Kidney capillary endothelial cell (primary cell): ENCODE data around the gene BAMBI.

Source experiments
- DNase-seq: peaks from one replicate; pipeline ENCODE4 v3.0.0-alpha.2; 2018; ENCODE audit warnings: low spot score

BAMBI gene

DNA sequence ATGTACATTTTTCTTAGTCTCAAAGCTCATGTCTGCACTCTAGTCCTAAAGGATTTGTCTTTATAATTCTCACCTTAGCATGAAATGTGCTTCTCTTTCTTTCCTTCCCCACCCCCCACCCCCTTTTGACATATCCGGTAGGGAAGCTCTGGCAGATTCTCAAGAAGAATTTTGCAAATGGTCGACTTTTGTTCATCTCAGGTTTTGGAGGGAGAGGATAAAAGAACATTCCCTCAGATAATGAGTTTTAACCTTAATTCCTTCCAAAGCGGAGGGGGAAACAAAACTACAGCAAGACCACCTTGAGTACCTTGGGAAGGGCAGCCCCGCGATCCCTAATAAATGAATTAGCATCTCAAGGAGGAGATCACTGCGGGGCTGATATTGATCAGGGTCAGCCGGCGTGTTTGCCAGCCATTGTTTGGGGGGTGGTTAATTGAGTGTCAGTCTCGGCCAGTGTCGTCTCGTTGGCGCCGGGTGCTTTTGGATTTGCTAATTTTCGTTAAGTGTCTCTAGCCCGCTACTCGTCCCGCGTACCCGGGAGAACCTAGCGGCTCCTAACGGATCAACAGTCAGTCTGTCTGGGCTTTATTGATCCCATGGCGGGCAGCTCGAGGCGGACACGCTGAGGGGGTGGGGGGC is 874 bp upstream of the BAMBI start:
- DNase-seq: no peak

DNA sequence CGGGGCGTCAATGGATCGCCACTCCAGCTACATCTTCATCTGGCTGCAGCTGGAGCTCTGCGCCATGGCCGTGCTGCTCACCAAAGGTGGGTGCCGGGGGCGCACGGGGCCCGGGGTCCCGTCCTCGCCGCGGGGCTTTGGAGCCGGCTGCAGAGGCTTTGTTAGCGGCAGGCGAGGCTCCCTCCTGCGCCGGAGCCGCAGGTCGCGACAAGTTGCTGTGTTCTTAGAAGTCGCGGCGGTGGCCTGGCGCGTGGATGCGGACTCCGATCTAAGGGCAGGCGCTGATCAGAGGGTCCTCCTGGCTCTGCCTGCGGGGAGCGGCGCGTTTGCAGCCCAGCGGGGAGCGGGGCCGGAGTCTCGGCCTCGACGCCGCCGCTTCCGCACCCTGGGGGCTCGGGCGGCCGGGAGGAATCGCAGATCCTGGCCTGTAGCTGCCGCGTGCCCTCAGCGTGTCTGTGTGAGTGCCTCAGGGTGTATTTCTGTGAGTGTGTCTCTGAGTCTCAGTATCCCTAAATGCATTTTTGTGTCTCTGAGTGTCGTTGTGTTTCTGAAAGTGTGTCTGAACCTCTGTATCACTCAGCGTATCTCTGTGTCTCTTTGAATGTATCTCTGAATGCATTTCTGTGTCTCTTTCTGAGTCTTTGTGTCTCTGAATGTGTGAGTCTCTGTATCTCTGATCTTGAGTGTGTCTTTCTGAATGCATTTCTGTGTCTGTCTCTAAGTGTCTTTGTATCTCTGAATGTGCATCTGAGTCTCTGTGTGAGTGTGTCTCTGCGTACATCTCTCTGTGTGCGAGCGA is 766 bp downstream of the BAMBI start:
- peak; percentile 36 for DNase-seq

DNA sequence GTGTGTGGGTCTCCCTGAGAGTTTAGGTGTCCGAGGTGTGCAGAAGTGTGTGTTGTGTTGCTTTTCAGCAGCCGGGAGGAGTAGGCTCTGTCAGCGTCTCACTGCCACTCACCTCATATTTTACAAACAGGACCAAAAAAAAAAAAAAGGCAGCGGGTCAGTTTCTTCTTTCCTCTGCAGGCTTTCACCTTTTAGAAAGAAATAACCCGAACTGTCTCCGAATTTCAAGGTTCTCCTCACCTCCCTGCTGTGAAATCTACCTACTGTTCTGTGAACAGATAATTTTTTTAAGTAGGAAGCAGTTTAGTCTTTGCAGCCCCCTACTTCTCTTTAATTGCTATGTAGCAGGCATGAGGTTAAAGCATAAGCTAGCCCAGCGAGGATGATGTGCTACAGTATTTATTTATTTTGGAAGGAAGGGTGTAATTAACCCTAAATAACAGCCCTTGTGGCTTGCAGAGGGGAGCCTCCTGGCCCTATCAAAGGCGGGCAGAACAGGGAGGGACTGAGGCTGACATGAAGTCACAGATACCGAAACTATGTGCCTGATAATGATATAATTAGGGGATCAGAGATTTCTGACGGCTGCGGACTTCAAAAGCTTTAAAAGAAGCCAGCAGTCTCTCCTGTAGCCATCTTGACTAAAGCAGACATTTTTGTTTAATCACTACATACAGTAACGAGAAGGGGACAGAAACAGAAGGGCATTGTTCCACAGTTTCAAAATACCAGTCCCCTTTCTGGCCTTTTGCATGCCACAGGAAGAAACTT is 1.6 kb downstream of the BAMBI start:
- peak; percentile 24 for DNase-seq

DNA sequence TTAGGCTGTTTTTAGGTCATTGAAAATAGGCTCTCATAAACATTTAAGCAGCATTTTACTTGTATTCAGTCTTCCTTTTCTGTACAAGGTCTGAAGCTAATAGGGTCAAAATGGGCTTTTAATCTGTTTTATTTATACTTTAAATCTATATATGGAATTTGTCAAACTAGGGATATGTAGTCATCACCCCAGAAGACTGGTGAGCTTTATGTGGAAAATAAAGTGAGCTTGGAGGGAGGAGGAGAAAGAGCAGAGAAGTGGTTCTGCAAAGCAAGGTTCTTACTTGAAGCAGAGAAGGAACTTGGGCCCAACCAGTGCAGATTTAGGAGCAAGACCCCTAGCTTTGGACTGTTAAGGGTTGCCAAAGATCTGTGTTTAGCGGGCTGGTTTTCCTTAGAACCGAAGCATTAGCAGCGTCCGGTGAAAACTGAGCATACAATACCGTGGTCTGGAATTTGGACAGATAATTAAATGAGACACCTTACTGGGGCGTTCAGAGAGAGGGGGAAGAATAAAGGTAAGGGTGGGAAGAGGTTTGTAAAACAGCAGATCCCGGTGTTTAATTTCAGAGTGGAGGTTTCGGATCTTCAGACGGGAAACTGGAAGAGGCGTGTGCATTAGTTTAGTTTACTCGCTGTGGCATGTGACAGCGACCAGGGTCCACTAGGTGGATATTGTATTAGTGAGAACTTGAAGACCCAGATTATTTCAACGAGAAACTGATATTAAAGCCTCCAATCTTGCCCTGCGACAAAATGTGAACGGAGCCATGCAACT is 2.4 kb downstream of the BAMBI start:
- peak; percentile 42 for DNase-seq

DNA sequence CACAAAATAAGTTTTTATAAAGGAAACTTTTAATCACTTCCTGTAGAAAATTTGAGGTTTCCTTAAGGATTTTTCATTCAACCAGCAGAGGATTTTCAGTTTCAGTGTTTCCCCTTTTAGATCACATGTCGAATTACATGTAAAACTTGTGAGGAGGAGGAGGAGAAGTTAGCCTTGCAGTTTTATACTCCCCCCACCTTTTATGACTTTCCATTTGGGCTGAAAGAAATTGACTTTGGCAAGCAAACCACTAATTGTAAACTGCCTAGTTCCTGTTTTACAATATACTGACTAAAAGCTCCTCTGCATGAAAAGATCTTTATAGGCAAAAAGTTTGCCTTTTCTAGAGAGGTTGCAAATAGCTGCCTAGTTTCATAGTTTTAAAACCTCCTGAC is 3.0 kb downstream of the BAMBI start:
- no peak for DNase-seq

DNA sequence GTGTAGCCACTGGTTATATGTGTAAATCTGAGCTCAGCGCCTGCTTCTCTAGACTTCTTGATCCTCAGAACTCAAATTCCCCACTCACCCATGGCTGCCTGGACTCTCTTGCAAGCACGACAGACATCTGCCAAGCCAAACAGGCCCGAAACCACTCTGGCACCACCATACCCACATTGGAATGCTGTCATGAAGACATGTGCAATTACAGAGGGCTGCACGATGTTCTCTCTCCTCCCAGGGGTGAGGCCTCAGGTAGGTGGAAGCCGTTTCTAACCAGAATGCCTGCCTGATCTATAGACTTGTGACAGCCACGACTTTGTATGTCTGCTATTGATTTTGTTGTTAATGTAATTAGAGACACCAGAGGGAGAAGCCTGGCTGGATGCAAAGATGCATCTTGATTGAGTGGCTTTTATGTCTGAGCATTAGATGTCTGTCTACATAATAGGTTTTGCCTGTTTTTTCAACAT is 4.0 kb downstream of the BAMBI start:
- DNase-seq: no peak

DNA sequence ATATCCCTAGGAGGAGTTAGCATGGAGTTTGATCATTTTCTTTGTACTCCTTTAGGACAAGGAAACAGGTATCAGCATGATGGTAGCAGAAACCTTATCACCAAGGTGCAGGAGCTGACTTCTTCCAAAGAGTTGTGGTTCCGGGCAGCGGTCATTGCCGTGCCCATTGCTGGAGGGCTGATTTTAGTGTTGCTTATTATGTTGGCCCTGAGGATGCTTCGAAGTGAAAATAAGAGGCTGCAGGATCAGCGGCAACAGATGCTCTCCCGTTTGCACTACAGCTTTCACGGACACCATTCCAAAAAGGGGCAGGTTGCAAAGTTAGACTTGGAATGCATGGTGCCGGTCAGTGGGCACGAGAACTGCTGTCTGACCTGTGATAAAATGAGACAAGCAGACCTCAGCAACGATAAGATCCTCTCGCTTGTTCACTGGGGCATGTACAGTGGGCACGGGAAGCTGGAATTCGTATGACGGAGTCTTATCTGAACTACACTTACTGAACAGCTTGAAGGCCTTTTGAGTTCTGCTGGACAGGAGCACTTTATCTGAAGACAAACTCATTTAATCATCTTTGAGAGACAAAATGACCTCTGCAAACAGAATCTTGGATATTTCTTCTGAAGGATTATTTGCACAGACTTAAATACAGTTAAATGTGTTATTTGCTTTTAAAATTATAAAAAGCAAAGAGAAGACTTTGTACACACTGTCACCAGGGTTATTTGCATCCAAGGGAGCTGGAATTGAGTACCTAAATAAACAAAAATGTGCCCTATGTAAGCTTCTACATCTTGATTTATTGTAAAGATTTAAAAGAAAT is 4.8 kb downstream of the BAMBI start:
- DNase-seq: no peak

DNA sequence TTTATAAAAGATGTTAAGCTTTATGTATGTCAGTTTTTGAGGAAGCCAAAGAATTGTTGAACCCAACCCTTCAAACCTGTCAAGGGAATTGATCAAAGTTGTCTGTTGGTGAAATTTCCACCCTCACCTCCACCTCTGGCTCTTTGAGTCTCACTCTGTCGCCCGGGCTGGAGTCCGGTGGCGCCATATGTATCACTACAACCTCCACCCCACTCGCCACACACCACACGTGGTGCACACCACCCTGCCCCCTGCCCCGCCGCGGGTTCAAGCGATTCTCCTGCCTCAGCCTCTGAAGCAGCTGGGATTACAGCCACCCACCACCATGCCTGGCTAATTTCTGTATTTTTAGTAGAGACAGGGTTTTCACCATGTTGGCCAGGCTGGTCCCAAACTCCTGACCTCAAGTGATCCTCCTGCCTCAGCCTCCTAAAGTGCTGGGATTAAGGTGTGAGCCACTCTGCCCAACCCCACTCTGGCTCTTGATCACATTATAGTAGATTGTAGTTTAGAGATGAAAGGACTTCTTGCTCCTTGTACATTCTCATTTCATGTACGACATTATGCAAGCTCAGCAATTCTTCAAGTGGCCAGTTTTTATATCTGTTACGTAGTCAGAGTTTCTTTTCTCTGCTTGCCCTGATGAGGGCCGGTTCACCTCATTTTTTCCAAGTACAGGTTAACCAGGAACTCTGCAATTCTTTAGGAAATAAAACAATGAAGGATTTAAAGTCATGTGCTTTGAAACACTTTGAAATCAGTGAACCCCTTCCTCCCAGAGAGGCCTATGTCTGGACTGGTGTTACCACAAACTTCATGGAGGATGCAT is 7.0 kb downstream of the BAMBI start:
- no peak for DNase-seq

DNA sequence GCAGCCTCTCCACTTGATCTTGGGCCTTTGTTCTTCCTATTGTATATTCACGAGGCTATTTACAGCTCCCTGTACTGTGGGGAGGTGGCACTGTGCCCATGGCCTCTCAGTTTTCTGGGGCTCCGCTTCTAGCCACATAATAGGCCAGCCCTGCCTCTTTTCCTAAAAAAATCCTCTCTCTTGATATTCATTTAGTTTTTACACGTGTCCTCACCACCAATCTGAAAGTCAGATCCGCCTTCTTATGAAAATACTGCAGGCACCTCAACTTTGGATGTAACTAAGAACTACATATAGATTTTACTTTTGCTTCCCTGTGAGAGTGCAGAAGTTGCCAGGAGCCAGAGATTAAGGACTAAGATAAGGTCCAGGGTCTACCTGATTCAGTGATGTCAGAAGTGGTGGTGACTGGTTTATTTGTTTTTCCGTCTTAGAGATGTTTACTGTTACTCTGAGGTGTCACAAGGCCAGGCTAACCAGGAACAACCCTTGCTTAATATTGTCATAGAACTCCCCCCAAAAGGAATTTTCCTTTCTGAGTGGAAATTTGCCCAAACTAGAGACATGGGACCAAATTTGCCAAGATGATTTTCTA is 7.8 kb downstream of the BAMBI start:
- no peak for DNase-seq

DNA sequence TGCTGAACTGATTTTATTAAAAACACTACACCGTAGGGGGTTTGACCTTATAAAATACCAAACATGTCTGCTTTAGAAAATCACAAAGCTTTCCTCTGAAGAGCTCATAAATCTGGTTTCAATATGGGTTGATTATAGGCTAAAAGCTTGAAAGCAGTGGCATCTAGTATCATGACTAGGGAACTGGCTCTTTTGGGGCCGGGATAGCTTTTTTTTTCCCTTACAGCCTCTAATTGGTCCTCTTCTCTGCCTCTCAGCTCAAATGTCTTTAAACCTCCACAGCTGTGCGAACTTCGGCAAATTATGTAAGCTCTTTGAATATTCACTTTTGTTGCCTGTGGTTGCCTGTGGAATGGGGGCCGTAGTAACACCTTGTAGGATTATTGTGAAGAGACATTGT is 8.4 kb downstream of the BAMBI start:
- DNase-seq: no peak

DNA sequence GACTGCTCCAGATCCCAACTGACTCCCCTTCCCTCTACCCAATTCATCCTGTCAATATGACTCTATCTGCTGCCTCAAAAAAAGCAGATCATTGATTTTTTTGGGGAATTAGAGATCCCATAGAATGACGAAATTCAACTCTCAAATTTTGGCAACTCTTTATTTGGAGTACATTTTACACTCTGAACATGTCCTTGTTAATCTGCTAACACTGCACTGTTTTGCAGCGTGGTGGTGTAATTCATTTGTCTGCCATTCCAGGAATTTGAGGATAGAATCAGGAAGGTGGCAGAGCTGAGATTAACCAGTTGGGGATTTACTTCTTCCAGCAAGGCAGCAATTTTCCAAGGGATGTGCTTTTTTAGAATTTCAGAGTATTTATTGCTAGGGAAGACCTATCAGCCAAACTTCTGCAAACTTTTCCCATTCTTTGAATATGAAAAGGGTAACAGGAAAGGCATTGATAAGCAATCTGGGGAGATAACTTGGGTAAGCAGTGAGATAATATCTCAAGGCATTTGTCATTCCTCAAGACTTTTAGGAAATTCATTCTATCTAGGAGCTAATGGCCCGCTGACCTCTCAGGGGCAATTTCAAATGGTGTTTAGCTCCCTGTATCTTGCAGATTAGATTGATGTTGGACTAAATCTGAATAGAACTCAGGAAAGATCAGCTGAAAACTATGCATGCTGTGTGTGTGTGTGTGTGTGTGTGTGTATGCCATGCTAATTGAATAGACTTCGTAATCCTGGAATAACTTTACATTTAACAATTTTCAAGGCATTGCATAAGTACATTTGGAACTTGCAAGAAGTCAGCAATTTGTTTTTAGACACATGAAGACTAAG is 9.7 kb downstream of the BAMBI start:
- DNase-seq: no peak

DNA sequence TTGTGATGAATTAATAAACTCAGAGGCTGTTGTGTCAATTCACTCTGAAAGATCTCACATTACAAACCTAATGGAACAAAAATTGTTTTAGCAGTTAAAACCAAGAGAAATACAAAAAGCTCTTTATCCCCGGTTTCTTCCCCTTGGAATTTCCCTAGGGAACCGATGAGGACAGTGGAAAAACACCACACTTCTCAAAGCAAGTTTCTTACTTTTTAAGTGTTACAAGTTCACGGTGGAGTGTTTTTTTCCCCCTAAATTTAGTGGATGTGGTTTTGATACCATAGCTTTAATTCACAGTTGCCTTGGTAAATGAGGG is 10.3 kb downstream of the BAMBI start:
- DNase-seq: no peak

DNA sequence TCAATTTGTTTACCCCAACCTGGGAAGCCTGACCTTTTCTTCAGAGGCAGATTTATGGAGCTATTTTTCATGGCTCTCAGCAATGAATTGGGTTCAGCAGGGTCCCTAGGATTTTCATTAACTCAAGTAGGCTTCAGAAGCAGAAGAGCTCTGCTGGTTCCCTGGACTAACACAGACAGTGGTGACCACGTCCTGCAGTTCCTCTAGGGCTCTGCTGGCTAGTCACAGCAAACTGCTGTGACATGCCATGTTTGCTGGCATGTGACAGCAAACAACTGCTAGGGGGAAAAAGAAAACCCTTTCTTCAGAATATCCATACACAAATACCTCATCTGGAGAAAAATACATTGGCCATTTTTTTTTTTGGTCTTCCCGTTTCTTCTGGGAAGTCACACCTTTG is 13.2 kb downstream of the BAMBI start:
- no peak for DNase-seq

DNA sequence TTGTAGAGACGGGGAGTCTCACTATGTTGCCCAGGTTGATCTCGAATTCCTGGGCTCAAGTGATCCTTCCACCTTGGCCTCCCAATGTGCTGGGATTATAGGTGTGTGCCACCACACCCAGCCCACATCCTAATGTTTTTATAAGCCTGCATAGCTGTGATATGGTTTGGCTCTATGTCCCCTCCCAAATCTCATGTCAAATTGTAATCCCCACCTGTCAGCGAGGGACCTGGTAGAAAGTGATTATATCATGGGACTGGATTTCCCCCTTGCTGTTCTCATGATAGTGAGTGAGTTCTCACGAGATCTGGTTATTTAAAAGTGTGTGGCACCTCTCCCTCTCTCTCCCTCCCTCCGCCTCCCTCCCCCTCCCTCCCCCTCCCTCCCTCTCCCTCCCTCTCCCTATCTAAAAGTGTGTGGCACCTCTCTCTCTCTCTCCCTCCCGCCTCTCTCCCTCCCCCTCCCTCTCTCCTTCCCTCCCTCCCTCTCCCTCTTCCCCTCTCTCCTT is 13.9 kb downstream of the BAMBI start:
- DNase-seq: no peak

DNA sequence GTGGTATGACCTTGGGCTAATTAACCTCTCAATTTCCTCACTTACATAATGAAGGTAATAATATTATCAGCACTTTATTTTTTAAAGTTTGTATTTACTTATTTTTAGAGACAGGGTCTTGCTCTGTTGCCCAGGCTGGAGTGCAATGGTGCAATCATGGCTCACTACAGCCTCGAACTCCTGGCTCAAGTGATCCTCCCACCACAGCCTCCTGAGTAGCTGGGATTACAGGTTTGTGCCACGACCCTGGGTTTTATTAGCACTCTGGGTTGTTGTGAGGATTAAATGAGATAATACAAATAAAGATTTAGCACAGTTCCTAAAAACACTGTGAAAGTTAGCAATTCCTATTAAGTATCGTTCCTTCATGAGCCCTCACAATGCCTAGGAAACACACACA is 14.7 kb downstream of the BAMBI start:
- DNase-seq: no peak

DNA sequence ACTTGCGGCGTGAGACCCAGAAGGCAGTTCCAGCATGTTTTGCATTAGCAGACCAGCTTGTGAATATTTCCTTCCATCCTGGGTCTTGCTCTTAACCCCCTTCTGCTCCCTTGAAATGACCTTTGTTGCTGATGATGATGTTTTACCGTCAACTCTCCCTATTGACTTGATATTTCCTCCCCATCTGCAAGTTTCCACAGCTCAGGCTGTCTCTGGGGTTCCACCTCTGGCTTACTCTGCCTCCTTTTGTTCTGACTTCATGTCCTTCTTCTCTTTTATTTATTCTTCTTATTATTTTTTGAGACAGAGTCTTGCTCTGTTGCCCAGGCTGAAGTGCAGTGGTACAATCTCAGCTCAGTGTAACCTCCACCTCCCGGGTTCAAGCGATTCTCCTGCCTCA is 17.2 kb downstream of the BAMBI start:
- no peak for DNase-seq

DNA sequence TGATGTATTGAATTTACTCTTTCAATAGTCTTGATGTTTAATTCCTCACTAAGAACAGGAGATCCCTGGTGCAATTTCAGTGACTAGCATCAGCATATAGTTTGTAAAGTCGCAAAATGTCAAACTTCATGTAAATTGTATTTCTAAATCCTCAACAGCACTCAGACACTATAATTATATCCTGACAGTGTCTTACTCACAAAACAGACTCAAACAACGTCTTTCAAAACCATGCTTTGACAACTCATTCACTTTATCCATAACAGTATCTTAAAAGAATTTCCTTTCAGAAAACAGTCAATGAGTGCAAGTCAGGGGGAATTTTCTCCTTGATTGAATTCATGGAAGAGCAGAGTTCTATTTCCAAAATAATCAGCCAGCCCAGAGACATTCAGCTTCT is 20.8 kb downstream of the BAMBI start:
- DNase-seq: no peak

DNA sequence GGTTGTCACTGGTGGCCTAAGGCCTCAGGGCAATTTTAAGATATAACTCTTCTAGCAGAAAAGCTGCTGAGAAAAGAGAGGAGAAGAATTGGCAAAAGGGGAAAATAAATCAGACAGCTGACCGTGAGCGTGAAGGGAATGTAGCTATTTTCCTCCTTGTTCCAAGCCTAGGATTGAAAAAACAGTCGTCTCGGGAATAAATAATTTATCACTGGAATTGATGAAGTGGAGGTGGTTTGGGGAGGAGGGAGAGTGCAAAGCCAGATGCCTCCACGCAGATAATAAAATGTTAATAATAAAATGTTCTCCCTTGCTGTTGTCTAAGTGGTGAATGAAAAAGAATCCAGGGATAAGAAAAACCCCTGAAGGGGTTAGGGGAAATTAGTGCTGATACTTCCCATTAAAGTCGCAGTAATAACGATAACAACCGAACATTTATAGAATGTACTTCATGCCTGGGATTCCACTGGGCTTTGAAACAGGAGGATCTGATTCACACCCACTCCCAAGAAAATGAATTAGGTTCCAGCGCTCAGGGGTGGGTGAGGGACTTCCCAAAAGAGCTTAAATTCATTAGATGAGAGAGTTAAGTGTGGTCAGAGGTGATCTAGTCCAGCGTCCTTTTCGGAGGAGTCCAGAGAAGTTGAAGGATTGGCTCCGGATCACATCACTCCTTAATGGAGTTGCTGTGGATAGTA is 27.3 kb downstream of the BAMBI start:
- no peak for DNase-seq
